Lung (tissue), 12 donors: ENCODE results near the gene CDK2. TPM values are rescaled to one million over a fixed set of nuclear protein-coding genes. Genes with fewer than 3 reads are reported as not detected.
A peak's percentile ranks its signal among the peaks of the same experiment; 100 is the strongest.

Source experiments
- ATAC-seq: fragments of 200-7000 bp; cut with Tn5 transposase; one replicate; pipeline ENCODE4 v1.9.1; 2020; ENCODE audit warnings: moderate number of reproducible peaks; ENCODE audit not compliant: insufficient read depth, low FRiP score
- DNase-seq, 3 donors: peaks; one replicate each; pipeline ENCODE4 v3.0.0-alpha.2; 2013 to 2017
- H3K27ac ChIP-seq, 2 donors: one replicate each; pipeline ENCODE4 v1.5.1; 2013; ENCODE audit warnings: mild to moderate bottlenecking in 2 of 2, moderate library complexity in 2 of 2, control low read depth in 1 of 2, inconsistent platforms in 1 of 2, low read depth in 1 of 2, low read length in 1 of 2
- H3K27me3 ChIP-seq, 3 donors: one replicate each; pipeline ENCODE4 v1.5.1; 2013; ENCODE audit warnings: low read length in 2 of 3; ENCODE audit not compliant: control insufficient read depth in 3 of 3, insufficient read depth in 3 of 3
- H3K36me3 ChIP-seq, 4 donors: one replicate each; pipeline ENCODE4 v1.5.1; 2013; ENCODE audit warnings: low read length in 4 of 4, mild to moderate bottlenecking in 1 of 4, moderate library complexity in 1 of 4; ENCODE audit not compliant: control insufficient read depth in 4 of 4, insufficient read depth in 4 of 4
- H3K4me1 ChIP-seq, 5 donors: one replicate each; pipeline ENCODE4 v1.5.1; 2013; ENCODE audit warnings: low read length in 5 of 5, mild to moderate bottlenecking in 2 of 5, moderate library complexity in 1 of 5; ENCODE audit not compliant: control insufficient read depth in 5 of 5, insufficient read depth in 5 of 5
- H3K4me3 ChIP-seq: one replicate; pipeline ENCODE4 v1.5.1; 2013; ENCODE audit warnings: mild to moderate bottlenecking, control low read depth, moderate library complexity
- H3K9ac ChIP-seq, 2 donors: one replicate each; pipeline ENCODE4 v1.5.1; 2013; ENCODE audit warnings: low read length in 2 of 2, control low read depth in 1 of 2; ENCODE audit not compliant: insufficient read depth in 1 of 2
- H3K9me3 ChIP-seq, 4 donors: one replicate each; pipeline ENCODE4 v1.5.1; 2013; ENCODE audit warnings: low read length in 3 of 4, mild to moderate bottlenecking in 1 of 4, moderate library complexity in 1 of 4; ENCODE audit not compliant: control insufficient read depth in 4 of 4, insufficient read depth in 3 of 4
- CTCF ChIP-seq: IDR thresholded peaks from 2 replicates; pipeline ENCODE4 v1.5.1; 2012; ENCODE audit warnings: mild to moderate bottlenecking; ENCODE audit errors: control extremely low read depth, extremely low read depth
- WGBS, 2 donors: extraction: QIAGEN DNeasy Blood & Tissue Kit; methylation state at CpG; one replicate each; pipeline ENCODE4 v1.1.7; 2013; 5-methylcytosine and 5-hydroxymethylcytosine counted together
- polyA plus RNA-seq, 2 donors: library from polyadenylated mRNA; stranded (reverse); fragments of 200-250 nt; gene quantifications; one replicate each; pipeline ENCODE4 v1.2.1, GENCODE V29; 2013
- total RNA-seq, 2 donors: library from RNA; depleted of rRNA in 1 of 2; stranded (reverse); fragments of >200 nt in 1 of 2; gene quantifications; one replicate each; pipeline ENCODE4 v1.2.1, GENCODE V29; 2014 to 2021
- donor health status: control.
- donor health status: control.
- donor health status: Bipolar disorder and iron deficiency.
- donor health status: healthy.
- donor health status: DM: yes; HTN: yes; CAD: no.

CDK2 gene
- total and polyA plus RNA-seq, 4 donors = 13.0 to 28.0 (median 26.5) TPM

DNA sequence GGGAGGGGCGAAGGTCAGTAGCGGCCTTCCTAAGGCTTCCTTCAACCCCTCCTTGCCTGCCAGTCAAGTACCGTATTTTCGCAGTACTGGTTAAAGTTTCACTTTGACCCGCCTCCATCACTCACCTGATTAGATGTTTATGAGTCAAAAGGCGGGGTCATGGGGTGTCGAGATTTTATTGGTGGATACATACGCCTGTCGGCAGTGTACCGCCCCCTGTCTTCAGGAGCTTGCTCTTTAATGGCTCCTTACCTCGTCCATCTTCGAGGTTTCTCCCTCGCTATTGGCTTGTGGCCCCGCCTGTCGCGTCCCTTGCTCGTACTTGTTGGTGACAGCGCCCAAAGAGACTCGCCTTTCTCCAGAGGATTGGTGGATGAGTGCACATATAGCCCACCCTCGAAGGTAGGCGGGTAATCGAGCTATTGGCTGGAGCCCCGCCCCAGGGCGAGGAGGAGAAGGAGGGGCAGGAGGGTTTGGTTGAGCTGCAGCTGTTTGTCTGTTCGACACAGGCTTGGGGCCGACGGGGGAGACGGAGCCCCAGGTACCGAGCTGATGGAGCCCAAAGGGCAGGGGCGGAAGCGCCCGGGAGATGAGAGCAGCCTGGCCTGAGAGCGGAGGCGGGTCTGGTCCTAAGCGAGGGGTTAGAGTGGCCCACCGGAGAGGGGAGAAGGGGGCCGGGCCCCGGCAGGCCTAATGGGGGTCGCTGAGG lies 7.1 kb downstream of the CDK2 start, which contains the start of gene RAB5B:
TSS of gene RAB5B (plus strand) at position 480 of the 709 bp plus-strand sequence. CDS start 12,883 bp downstream, outside the sequence.
- peaks cover 0 to 33% (median 13%) of the 10 kb centered on the region in 5 donors for H3K4me1 ChIP-seq
- WGBS, 2 donors = 0% methylated on average over 38 to 39 of the region's 39 CpGs
- DNase-seq (peak; percentile 100), ATAC-seq (peak; percentile 93)
- H3K27me3 ChIP-seq = no peaks in the 10 kb centered on the region
- peak within 1 kb of the TSS; percentile 86 for H3K4me3 ChIP-seq
- TF ChIP-seq CTCF = peak; percentile 5
- peak within 1 kb of the TSS; percentile 98 for H3K27ac ChIP-seq
- peaks cover 0 to 16% (median 5%) of the 10 kb centered on the region in 4 donors for H3K36me3 ChIP-seq
- peak within 1 kb of the TSS; percentile 74 to 100 for H3K9ac ChIP-seq
- no peaks in the 10 kb centered on the region for H3K9me3 ChIP-seq

- Histone ChIP-seq H3K4me3 (peak overlapping the region; percentile 86), H3K9ac (peak overlapping the region; percentile 74 to 93), H3K27me3 (no peaks in the 10 kb centered on the region), H3K9me3 (no peaks in the 10 kb centered on the region), H3K4me1 (peaks cover 0 to 33% (median 13%) of the 10 kb centered on the region in 5 donors), H3K27ac (peak overlapping the region; percentile 94 to 98), H3K36me3 (peaks cover 0 to 16% (median 5%) of the 10 kb centered on the region in 4 donors)
- ATAC-seq (peak; percentile 16), DNase-seq (peak in 1 of 3 donors; percentile 61)
- no peak for TF ChIP-seq CTCF
- WGBS, 2 donors = 0% methylated on average over 15 of the region's 15 CpGs
Measured at GRCh38 chr12:55974308-55974730, 7.7 kb downstream of the CDK2 start.

GRCh38 chr12:55978393-55978792 lies 11.8 kb downstream of the CDK2 start:
- WGBS, 2 donors = 45 to 85% methylated on average over 7 of the region's 7 CpGs
- ATAC-seq (no peak), DNase-seq (no peak)
- H3K36me3 ChIP-seq = peaks cover 2 to 21% (median 9%) of the 10 kb centered on the region in 4 donors
- H3K9ac ChIP-seq = no peak overlapping the region
- H3K4me3 ChIP-seq = no peak overlapping the region
- TF ChIP-seq CTCF = no peak
- H3K27ac ChIP-seq = no peak overlapping the region
- no peaks in the 10 kb centered on the region for H3K9me3 ChIP-seq
- H3K4me1 ChIP-seq = peaks cover 0 to 21% (median 10%) of the 10 kb centered on the region in 5 donors
- no peaks in the 10 kb centered on the region for H3K27me3 ChIP-seq
